ENCODE results near the gene FBXW2.

- TF ChIP-seq CTCF (IDR thresholded peaks at IDR 0.05) (no peak), EZH2 (IDR thresholded peaks at IDR 0.05; ENCODE audit: borderline replicate concordance, insufficient read depth, low read depth, low read length, poor library complexity, severe bottlenecking) (no peak)
These were observed 47.9 kb downstream of the FBXW2 start for GRCh38 chr9:120745278-120745677.
